Measurements from ENCODE around the gene SIL1.
"Not testable (repeated sequence)": the region's sequence is repeated elsewhere in the genome, so short reads cannot be mapped to it uniquely, and the experiment has no call there.

SIL1 gene

DNA sequence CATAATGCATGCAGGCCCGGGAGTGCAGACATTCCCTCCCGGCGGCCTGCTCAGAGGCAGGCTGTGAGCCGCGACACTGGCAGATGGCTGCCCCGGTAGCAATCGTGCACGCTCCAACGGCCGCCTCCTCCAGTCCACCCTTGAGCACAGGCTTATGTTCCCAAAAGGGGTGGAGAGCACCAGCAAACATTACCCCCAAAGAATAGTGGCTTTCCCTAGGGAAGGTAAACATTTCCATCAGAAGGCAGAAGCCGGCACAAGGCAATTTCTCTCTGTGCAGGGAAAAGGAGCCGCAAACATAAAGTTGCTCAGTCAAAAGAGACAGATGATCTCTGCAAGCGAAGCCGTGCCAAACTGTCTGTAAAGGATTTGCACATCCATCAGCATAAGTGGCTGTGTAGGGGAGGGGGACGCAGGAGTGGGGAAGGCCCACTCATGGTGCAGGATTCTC lies 92.5 kb downstream of the SIL1 start:
- no peak for DNase-seq (ENCODE audit: low read depth)

DNA sequence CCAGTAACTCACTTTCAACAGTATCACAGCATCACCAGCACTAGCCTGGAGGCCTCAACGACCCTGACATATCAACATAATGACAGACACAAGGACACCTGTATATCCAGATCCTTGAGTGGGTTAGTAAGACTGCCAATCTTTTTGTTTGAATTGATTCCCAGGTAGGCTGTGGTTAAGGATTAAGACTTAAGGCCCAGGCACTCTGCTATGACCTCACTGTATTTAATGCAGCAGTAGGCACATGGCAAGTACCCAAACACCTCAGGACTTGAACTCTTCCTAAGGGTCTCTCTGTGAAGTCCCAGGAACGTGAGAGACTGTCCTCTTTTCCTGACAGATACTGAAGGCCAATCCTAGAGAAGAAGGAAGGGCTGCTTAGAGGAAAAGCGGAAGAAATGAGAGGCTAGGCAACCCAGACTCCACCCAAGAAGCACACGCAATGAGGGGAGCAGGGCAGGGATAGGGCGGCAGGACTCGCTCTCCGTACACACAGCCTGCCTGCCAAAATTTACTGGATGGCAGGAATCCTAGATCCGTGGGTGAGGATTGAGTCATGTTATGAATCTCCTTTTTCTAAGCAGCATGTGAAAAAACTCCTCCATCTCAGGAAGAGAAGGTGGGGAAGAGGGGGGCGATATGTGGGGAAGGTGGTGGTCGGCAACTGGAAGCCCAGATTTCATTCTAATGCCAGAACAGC lies 93.4 kb downstream of the SIL1 start:
- peak; percentile 89 for DNase-seq (ENCODE audit: low read depth)

DNA sequence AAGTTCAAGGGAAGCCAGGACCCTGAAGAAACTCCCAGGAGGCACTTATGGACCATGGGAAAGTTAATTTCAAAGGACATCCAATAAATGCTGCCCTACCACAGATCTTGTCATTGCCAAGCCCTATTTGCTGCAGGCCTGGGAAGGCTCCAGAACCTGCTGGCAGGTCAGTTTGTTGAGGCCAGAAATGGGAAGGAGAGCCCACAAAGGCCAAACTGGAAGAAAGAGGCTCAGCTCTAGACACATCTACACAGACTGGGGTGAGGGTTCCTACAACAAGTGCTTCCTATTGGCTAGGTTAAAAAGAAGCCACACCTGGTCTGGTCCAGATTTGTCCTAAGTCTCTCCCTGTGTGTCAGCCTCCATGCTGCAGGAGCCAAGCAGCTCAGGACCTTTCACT lies 94.4 kb downstream of the SIL1 start:
- DNase-seq (ENCODE audit: low read depth): no peak

DNA sequence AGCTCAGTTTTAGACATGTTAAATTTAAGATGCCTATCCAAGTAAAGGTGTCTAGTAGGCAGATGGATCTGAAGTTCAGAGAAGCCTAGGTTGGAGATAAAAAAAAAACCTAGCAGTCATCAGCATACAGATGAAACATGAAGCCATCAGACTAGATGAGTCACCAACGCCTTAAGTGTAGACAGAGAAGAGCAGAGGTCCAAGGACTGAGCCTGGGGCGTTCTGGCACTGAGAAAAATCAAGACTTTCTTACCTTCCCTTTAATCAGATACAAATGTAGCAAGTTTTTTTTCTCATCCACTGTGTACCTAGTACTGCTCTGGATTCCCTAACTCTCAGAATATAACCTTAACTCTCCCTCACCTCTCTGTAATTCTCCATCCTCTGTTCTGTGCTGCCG lies 97.3 kb downstream of the SIL1 start:
- no peak for DNase-seq (ENCODE audit: low read depth)

DNA sequence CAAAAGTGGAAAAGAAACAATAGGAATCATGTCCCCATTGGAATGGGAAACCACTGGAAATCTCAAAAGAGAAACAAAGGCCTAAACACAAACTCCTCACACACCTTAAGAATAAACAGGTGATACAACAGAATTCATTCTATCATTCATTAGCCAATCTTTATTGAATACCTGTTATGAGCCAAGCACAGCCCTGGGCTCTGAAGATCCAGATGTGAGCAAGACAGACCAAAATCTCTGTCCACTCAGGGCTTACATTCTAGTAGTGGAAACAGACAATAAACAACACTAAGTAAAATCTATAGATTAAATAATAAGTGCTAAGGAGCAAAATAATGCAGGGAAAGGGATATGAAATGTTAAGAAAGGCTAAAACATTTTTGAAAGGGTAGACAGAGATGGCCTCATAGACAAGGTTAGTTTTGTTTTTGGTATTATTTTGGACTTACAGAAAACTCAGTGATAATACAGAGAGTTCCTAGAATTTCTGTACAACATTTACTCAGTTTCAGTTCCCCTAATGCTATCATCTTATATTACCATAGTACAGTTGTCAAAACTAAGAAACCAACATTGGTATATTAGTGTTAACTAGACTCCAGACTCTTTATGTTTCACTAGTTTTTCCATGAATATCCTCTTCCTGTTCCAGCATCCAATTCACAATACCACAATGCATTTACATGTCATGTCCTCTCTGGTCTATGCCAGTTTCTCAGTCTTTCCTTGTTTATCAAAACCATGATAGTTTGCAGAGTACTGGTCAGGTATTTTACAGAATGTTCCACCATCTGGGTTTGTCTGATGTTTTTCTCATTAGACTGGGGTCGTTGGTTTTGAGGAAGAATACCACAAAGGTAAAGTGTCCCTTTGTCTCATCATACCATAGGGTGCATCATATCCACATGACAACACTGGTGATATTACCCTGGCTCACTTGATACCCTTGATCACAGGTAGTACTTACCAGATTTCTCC lies 103.7 kb downstream of the SIL1 start:
- no peak for DNase-seq (ENCODE audit: low read depth)

- DNase-seq (ENCODE audit: low read depth): no peak
These were observed 105.3 kb downstream of the SIL1 start for GRCh38 chr5:139092741-139093343.

- no peak for DNase-seq (ENCODE audit: low read depth)
These were observed 106.6 kb downstream of the SIL1 start for GRCh38 chr5:139091439-139092156.

- DNase-seq (ENCODE audit: low read depth): no peak
These were observed 107.6 kb downstream of the SIL1 start for GRCh38 chr5:139090581-139090980.

GRCh38 chr5:139088024-139088423 lies 110.1 kb downstream of the SIL1 start:
- DNase-seq (ENCODE audit: low read depth): no peak

GRCh38 chr5:139082813-139083498 lies 115.2 kb downstream of the SIL1 start:
- DNase-seq (ENCODE audit: low read depth): no peak

DNA sequence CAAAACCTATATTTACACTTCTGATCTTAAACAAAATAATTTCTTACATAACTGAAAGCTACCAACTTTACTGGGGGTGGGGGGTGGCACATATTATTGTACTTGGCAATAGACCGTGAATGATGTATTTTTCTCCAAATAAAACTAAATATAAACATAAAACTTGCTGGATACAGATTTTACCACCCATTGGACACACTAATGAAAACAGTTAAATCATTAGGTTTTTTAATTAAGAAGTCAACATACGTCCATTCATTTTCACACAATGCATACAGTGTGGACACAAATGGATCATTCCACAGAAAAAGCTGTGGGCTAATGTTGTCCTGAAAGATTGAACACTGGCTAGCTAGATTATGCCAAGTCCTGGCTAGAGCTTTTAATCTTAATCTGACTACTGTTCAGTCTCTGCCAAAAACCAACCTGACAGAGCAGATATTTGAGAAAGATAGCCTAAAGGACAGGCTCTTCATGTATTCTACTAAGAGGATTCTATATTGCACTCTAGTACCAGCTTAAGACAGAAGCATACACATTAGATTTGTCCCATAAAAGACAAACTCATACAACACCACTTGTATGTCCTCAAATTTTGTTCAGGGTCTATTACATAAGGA lies 118.1 kb downstream of the SIL1 start:
- no peak for DNase-seq (ENCODE audit: low read depth)

DNA sequence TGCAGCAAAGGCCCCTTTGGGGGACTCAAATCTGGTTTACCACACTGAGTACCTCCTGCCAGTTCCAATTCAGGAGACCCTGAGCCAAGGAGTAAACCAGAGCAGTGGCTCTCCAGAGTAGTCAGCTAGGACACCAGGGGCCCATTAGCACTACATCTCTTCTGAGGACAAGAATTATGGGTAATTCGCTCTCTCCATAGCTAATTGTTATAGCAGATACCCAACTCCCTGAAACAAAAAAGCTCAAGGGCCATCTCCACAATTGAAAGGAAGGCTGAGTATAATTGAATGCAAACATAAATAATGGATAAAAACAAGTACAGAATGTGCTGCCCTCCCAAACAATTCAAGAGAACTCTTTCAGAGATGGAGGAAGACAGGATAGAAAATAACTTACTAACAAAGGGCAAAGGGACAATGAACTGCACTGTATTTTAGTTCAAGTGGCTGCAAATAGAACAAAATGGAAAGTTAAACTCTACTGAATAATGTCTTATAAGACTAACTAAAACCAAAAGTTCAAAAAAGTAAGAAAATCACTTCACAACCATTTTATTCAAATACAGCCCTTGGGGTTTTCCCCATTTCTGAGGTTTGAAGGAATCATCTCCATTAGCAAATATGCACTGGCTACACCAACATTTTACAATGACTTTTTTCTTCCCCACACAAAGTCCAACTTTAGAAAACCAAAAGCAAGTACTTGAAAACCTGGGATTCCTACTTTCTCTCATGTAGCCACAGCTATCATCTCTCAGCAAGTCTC lies 118.8 kb downstream of the SIL1 start:
- DNase-seq (ENCODE audit: low read depth): no peak

DNA sequence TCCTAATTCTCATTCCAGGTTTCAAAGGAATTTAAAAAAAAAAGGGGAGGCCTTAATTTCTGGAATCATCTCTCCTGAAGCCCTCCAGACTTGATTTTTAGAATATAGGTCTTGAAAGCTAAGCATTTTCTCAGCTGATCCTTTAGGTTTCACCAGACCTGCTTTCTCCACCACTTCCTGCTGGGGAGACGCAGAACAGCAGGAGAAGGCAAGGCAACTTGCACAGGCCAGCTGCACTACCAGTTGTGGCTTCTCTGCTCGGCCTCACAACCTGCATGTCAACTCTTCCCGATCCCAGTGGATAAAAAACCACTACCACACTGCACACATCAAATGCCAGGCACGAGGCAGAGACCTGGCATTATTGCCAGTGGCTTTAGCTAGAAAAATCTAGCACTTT lies 119.8 kb downstream of the SIL1 start:
- no peak for DNase-seq (ENCODE audit: low read depth)

GRCh38 chr5:139077899-139078298 lies 120.3 kb downstream of the SIL1 start:
- DNase-seq (ENCODE audit: low read depth): no peak

DNA sequence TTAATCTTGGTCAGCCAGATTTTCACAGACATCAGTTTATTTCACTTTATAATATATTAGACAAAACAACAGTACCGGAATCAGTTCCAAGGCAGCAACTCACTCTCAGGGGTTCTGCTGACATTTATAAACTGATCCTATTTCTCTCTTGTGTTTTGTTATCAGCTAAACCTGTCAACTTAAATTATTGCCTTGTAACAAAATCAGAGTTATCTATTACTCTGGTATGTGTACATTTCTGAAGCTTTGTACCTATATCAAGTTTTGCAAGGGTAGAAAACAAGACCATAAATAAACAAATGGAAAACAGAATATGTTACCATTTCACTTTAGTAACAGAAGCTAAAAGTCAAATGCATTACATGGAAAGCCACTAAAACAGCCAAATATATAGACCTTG lies 122.1 kb downstream of the SIL1 start:
- DNase-seq (ENCODE audit: low read depth): no peak

GRCh38 chr5:139075066-139076050 lies 122.8 kb downstream of the SIL1 start:
- DNase-seq (ENCODE audit: low read depth): no peak

- not testable (repeated sequence) for DNase-seq (ENCODE audit: low read depth)
These were observed 124.2 kb downstream of the SIL1 start for GRCh38 chr5:139073956-139074355.

- no peak for DNase-seq (ENCODE audit: low read depth)
These were observed 129.5 kb downstream of the SIL1 start for GRCh38 chr5:139068494-139069151.
